Measurements from ENCODE around the gene INHBB. TPM values are rescaled to one million over a fixed set of nuclear protein-coding genes. Genes with fewer than 3 reads are reported as not detected.

The INHBB gene
- total RNA-seq, 6 donors from 2014 or later, result 2.3 to 12.4 (median 8.0) TPM

DNA sequence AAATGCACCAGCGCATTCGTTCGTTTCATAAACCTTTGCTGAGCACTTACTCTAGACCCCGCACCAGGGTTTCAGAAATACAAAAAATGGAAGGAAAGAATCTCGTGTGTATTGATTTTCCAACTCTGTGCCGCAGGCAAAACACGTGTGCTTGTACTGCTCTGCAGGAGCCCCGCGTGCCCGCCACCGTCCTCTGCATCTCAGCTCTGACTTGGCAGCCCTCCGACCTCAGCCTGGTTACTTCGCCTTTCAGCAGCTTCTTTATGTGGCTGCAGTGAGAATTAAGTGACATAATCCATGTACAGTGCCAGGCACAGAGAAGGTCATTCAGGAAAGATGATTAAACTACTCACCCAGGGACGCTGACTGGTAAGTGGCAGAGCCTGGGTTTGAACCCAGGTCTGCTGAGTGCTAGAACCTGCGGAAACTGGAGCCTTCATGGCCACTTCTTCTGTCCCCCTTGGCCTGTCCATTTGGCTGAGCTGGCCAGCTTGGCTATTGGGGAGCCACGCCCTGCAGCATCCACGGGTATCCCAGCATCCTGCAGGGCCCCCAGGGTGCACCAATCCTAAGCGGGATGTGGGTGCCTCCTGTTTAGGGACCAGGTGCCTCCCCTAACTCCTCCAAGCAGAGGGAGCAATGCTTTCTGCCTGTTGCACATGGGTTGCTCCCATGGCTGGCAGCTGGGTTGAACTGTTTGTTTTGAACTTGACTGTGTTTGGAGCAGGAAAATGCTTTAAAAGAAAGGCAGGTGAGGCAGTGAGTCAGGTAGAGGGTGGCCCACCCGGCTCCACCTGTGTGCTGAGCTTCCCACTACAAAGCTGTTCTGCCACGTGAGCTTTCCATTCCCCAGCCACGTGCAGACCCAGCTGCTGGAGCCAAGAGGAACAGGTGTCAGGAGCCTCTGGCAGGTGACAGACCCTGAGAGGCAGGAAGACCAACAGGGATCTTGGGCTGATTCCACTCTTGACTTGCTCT, 34.3 kb downstream of the INHBB start:
- TF ChIP-seq, protein P1, sequence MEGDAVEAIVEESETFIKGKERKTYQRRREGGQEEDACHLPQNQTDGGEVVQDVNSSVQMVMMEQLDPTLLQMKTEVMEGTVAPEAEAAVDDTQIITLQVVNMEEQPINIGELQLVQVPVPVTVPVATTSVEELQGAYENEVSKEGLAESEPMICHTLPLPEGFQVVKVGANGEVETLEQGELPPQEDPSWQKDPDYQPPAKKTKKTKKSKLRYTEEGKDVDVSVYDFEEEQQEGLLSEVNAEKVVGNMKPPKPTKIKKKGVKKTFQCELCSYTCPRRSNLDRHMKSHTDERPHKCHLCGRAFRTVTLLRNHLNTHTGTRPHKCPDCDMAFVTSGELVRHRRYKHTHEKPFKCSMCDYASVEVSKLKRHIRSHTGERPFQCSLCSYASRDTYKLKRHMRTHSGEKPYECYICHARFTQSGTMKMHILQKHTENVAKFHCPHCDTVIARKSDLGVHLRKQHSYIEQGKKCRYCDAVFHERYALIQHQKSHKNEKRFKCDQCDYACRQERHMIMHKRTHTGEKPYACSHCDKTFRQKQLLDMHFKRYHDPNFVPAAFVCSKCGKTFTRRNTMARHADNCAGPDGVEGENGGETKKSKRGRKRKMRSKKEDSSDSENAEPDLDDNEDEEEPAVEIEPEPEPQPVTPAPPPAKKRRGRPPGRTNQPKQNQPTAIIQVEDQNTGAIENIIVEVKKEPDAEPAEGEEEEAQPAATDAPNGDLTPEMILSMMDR (IDR thresholded peaks at IDR 0.05), result no peak
- no peak for TF ChIP-seq POLR2AphosphoS5 (IDR thresholded peaks at IDR 0.05)
- TF ChIP-seq EP300 (IDR thresholded peaks at IDR 0.05), result no peak
- no peak for TF ChIP-seq POLR2A (IDR thresholded peaks at IDR 0.05)
- no peaks in the 10 kb centered on the region for H3K27me3 ChIP-seq
- H3K27ac ChIP-seq, result no peak overlapping the region
- WGBS, 2 donors, result 79 to 81% methylated on average over 15 to 21 of the region's 21 CpGs
- no peak overlapping the region for H3K4me3 ChIP-seq
- no peaks in the 10 kb centered on the region for H3K9me3 ChIP-seq
- no peaks in the 10 kb centered on the region for H3K4me1 ChIP-seq
- no peak for ATAC-seq (ENCODE audit: low FRiP score in 2 of 2)
- no peaks in the 10 kb centered on the region for H3K36me3 ChIP-seq
- no peak for DNase-seq

DNA sequence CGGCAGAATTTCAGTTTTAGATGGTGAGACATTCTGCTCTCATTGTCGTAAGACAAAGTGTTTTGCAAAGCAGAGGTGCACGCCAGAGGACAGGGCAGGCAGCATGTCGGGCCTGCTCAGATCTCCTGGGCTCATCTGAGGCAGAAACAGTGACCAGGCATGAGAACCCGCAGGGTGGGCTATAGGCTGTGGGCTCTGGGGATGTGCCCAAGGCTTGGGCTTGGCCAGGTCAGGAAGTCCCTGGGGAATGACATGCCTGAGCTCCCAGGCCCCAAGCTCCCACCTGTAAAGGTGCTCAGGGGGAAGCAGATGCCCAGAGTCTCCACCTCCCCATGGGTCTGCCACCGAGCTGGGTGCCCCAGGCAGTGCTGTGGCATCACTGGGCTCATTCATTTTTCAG, 35.3 kb downstream of the INHBB start:
- H3K9me3 ChIP-seq, result no peaks in the 10 kb centered on the region
- H3K27ac ChIP-seq, result no peak overlapping the region
- 74 to 81% methylated on average over 6 of the region's 6 CpGs for WGBS, 2 donors
- H3K27me3 ChIP-seq, result no peaks in the 10 kb centered on the region
- no peak overlapping the region for H3K4me3 ChIP-seq
- no peak for TF ChIP-seq EP300 (IDR thresholded peaks at IDR 0.05)
- TF ChIP-seq POLR2AphosphoS5 (IDR thresholded peaks at IDR 0.05), result no peak
- TF ChIP-seq POLR2A (IDR thresholded peaks at IDR 0.05), result no peak
- TF ChIP-seq, protein P1 (IDR thresholded peaks at IDR 0.05), result no peak
- no peaks in the 10 kb centered on the region for H3K36me3 ChIP-seq
- H3K4me1 ChIP-seq, result no peaks in the 10 kb centered on the region
- ATAC-seq (ENCODE audit: low FRiP score in 2 of 2), result no peak
- no peak for DNase-seq

DNA sequence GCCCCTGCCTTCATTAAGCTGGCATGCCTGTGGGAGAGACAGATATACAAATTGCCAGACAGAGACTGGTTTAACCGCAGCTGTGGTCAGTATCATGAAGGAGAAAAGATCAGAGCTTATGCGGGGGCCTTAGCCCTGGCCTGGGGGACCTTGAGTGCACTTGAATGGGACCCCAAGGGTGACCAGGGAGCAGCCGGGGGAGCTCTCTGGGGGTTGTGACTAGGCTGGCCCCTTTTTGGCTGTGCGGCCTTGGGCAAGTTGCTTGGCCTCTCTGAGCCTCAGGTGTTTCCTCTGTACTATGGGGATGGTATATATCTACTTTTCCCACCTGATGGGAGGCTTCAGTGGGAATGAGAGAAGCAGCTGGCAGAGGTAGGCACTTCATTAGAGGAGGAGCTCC, 35.7 kb downstream of the INHBB start:
- ATAC-seq (ENCODE audit: low FRiP score in 2 of 2) (no peak), DNase-seq (no peak)
- 70 to 71% methylated on average over 4 of the region's 4 CpGs for WGBS, 2 donors
- TF ChIP-seq POLR2AphosphoS5 (IDR thresholded peaks at IDR 0.05) (no peak), POLR2A (IDR thresholded peaks at IDR 0.05) (no peak), EP300 (IDR thresholded peaks at IDR 0.05) (no peak)
- TF ChIP-seq, protein P1 (IDR thresholded peaks at IDR 0.05), result no peak
- H3K36me3 ChIP-seq, result no peaks in the 10 kb centered on the region
- H3K27me3 ChIP-seq, result no peaks in the 10 kb centered on the region
- no peak overlapping the region for H3K4me3 ChIP-seq
- H3K27ac ChIP-seq, result no peak overlapping the region
- no peaks in the 10 kb centered on the region for H3K4me1 ChIP-seq
- no peaks in the 10 kb centered on the region for H3K9me3 ChIP-seq

DNA sequence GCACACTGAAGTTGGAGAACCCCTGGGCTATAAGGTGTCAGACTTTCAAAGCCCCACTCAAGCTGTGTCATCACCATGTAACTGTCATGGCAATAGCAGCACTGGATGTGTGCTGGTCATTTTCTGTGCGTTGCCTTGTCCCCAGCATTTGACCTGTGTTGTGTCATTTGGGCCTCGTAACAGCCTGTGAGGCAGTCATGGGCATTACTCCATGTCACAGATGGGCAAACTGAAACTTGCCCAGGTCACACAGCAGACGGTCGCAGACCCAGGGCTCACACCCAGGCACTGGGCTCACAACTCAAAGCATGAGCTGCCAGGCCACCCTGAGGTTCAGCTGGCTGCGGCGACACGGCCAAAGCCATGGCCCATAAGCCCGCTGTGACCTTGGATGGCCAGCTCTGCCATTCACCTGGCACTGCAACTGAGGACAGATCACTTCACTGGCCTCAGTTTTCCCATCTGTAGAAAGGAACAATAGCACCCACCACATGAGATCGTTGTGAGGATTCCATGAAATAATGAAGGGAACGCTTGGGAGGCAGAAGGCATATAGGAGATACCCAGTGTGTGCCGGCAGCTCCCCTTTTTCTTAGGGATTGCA, 36.7 kb downstream of the INHBB start:
- TF ChIP-seq POLR2AphosphoS5 (IDR thresholded peaks at IDR 0.05) (no peak), POLR2A (IDR thresholded peaks at IDR 0.05) (no peak), EP300 (IDR thresholded peaks at IDR 0.05) (no peak)
- TF ChIP-seq, protein P1 (IDR thresholded peaks at IDR 0.05), result no peak
- Histone ChIP-seq H3K36me3 (no peaks in the 10 kb centered on the region), H3K27me3 (no peaks in the 10 kb centered on the region), H3K9me3 (no peaks in the 10 kb centered on the region), H3K4me1 (no peaks in the 10 kb centered on the region), H3K4me3 (no peak overlapping the region), H3K27ac (no peak overlapping the region)
- 89 to 91% methylated on average over 11 of the region's 11 CpGs for WGBS, 2 donors
- no peak for ATAC-seq (ENCODE audit: low FRiP score in 2 of 2)
- DNase-seq, result no peak
